SK-N-SH treated with all-trans-retinoic acid at 6 μM for 48 hours (cell line): ENCODE results near the gene RASA3.

Experiments
- ARNTL ChIP-seq: fragments of 450-650 bp; formaldehyde crosslinking; IDR thresholded peaks from 2 replicates; pipeline ENCODE4 v1.5.0; 2020; ENCODE audit warnings: low read depth, mild to moderate bottlenecking, moderate library complexity, borderline replicate concordance
- PATZ1 ChIP-seq: fragments of 250-450 bp; sonication (Bioruptor Pico); IDR thresholded peaks from 2 replicates; pipeline ENCODE4 v1.8.0; 2020; ENCODE audit warnings: mild to moderate bottlenecking, moderate library complexity, borderline replicate concordance
- RARB ChIP-seq: fragments of 250-450 bp; sonication (Bioruptor Pico); IDR thresholded peaks from 2 replicates; pipeline ENCODE4 v1.8.0; 2021; ENCODE audit warnings: mild to moderate bottlenecking, moderate library complexity
- SNAI2 ChIP-seq: fragments of 250-450 bp; sonication (Bioruptor Pico); IDR thresholded peaks from 2 replicates; pipeline ENCODE4 v1.5.0; 2020; ENCODE audit warnings: mild to moderate bottlenecking, moderate library complexity
- TOX ChIP-seq: fragments of 250-450 bp; sonication (Bioruptor Pico); IDR thresholded peaks from 2 replicates; pipeline ENCODE4 v1.8.0; 2021; ENCODE audit warnings: mild to moderate bottlenecking, moderate library complexity, borderline replicate concordance
- ZFP30 ChIP-seq: fragments of 450-650 bp; formaldehyde crosslinking; IDR thresholded peaks from 2 replicates; pipeline ENCODE4 v1.5.0; 2022; ENCODE audit warnings: mild to moderate bottlenecking, moderate library complexity
- ZNF8 ChIP-seq: fragments of 450-650 bp; formaldehyde crosslinking; IDR thresholded peaks from 2 replicates; pipeline ENCODE4 v1.5.0; 2020; ENCODE audit warnings: mild to moderate bottlenecking, moderate library complexity
- TF ChIP-seq, protein P1 (sequence below): fragments of 250-450 bp; sonication (Bioruptor Pico); IDR thresholded peaks from 2 replicates; pipeline ENCODE4 v1.5.0; 2020; ENCODE audit warnings: mild to moderate bottlenecking, moderate library complexity
- TF ChIP-seq, protein P2 (sequence below): fragments of 250-450 bp; sonication (Bioruptor Pico); IDR thresholded peaks from 2 replicates; pipeline ENCODE4 v1.5.1; 2021; ENCODE audit warnings: mild to moderate bottlenecking, moderate library complexity
- TF ChIP-seq, protein P3 (sequence below): fragments of 250-450 bp; sonication (Bioruptor Pico); IDR thresholded peaks from 2 replicates; pipeline ENCODE4 v1.5.1; 2020; ENCODE audit warnings: low read depth, mild to moderate bottlenecking, moderate library complexity

DNA sequence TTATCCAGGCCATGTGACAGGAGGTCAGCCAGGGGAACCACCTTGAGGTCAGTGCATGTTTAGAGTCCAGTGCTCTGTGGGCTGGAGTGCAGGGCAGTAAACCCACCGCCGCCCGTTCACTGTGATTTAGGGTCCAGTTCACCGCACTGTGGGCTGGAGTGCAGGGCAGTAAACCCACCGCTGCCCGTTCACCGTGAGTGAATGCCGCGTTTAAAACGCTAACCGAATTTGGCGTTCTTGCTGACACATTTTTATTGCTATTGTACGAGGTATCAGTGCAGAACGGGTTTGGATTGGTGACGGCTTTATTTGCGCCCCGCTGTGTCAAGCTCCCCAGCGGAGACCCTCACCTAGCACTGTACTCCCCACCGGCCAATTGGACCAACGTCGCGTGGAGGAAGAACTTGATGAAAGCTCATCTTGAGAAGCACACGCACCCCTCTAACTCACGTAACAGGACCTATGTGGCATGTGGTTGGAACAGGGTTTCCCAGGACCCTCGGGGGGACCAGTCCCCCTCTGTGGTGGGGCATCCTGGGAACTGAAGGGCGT is 186.5 kb downstream of the RASA3 start:
- TF ChIP-seq, protein P1, sequence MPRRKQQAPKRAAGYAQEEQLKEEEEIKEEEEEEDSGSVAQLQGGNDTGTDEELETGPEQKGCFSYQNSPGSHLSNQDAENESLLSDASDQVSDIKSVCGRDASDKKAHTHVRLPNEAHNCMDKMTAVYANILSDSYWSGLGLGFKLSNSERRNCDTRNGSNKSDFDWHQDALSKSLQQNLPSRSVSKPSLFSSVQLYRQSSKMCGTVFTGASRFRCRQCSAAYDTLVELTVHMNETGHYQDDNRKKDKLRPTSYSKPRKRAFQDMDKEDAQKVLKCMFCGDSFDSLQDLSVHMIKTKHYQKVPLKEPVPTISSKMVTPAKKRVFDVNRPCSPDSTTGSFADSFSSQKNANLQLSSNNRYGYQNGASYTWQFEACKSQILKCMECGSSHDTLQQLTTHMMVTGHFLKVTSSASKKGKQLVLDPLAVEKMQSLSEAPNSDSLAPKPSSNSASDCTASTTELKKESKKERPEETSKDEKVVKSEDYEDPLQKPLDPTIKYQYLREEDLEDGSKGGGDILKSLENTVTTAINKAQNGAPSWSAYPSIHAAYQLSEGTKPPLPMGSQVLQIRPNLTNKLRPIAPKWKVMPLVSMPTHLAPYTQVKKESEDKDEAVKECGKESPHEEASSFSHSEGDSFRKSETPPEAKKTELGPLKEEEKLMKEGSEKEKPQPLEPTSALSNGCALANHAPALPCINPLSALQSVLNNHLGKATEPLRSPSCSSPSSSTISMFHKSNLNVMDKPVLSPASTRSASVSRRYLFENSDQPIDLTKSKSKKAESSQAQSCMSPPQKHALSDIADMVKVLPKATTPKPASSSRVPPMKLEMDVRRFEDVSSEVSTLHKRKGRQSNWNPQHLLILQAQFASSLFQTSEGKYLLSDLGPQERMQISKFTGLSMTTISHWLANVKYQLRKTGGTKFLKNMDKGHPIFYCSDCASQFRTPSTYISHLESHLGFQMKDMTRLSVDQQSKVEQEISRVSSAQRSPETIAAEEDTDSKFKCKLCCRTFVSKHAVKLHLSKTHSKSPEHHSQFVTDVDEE, result no peak
- TF ChIP-seq TOX (no peak), ARNTL (CRISPR knock-in tag) (no peak), SNAI2 (CRISPR knock-in tag) (no peak), ZNF8 (no peak), PATZ1 (CRISPR knock-in tag) (no peak), ZFP30 (CRISPR knock-in tag) (no peak), RARB (no peak)
- TF ChIP-seq, protein P2, sequence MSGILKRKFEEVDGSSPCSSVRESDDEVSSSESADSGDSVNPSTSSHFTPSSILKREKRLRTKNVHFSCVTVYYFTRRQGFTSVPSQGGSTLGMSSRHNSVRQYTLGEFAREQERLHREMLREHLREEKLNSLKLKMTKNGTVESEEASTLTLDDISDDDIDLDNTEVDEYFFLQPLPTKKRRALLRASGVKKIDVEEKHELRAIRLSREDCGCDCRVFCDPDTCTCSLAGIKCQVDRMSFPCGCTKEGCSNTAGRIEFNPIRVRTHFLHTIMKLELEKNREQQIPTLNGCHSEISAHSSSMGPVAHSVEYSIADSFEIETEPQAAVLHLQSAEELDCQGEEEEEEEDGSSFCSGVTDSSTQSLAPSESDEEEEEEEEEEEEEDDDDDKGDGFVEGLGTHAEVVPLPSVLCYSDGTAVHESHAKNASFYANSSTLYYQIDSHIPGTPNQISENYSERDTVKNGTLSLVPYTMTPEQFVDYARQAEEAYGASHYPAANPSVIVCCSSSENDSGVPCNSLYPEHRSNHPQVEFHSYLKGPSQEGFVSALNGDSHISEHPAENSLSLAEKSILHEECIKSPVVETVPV (CRISPR knock-in tag), result no peak
- TF ChIP-seq, protein P3, sequence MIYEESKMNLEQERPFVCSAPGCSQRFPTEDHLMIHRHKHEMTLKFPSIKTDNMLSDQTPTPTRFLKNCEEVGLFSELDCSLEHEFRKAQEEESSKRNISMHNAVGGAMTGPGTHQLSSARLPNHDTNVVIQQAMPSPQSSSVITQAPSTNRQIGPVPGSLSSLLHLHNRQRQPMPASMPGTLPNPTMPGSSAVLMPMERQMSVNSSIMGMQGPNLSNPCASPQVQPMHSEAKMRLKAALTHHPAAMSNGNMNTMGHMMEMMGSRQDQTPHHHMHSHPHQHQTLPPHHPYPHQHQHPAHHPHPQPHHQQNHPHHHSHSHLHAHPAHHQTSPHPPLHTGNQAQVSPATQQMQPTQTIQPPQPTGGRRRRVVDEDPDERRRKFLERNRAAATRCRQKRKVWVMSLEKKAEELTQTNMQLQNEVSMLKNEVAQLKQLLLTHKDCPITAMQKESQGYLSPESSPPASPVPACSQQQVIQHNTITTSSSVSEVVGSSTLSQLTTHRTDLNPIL (CRISPR knock-in tag), result no peak
